ENCODE results near the gene EEF1G.

The EEF1G gene

DNA sequence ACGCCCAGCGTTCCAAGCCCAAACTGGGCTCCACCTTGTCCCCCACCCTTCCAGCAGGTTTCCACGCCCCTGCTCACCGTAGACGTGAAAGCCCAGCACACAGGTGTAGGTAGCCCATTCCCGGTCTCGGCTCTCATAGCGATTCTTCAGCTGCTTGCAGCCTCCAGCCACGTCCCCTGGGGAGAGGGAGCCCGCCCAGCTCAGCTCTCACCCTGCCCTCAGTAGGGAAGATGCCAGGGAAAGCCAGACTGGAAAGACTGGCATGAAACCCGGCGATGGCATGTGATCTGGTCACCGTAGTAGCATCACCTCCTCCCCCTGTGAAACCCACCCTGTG is 29.3 kb upstream of the EEF1G start:
- in situ Hi-C loops (cut with MboI; ENCODE audit: low sequenced_read_pairs, unreplicated experiment) = no loop called here
- TF ChIP-seq, protein P1, sequence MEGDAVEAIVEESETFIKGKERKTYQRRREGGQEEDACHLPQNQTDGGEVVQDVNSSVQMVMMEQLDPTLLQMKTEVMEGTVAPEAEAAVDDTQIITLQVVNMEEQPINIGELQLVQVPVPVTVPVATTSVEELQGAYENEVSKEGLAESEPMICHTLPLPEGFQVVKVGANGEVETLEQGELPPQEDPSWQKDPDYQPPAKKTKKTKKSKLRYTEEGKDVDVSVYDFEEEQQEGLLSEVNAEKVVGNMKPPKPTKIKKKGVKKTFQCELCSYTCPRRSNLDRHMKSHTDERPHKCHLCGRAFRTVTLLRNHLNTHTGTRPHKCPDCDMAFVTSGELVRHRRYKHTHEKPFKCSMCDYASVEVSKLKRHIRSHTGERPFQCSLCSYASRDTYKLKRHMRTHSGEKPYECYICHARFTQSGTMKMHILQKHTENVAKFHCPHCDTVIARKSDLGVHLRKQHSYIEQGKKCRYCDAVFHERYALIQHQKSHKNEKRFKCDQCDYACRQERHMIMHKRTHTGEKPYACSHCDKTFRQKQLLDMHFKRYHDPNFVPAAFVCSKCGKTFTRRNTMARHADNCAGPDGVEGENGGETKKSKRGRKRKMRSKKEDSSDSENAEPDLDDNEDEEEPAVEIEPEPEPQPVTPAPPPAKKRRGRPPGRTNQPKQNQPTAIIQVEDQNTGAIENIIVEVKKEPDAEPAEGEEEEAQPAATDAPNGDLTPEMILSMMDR (IDR thresholded peaks at IDR 0.05; ENCODE audit: borderline replicate concordance, control extremely low read depth, extremely low read depth, insufficient read depth, missing control alignments) = no peak
- DNase-seq (ENCODE audit: low spot score) = no peak

DNA sequence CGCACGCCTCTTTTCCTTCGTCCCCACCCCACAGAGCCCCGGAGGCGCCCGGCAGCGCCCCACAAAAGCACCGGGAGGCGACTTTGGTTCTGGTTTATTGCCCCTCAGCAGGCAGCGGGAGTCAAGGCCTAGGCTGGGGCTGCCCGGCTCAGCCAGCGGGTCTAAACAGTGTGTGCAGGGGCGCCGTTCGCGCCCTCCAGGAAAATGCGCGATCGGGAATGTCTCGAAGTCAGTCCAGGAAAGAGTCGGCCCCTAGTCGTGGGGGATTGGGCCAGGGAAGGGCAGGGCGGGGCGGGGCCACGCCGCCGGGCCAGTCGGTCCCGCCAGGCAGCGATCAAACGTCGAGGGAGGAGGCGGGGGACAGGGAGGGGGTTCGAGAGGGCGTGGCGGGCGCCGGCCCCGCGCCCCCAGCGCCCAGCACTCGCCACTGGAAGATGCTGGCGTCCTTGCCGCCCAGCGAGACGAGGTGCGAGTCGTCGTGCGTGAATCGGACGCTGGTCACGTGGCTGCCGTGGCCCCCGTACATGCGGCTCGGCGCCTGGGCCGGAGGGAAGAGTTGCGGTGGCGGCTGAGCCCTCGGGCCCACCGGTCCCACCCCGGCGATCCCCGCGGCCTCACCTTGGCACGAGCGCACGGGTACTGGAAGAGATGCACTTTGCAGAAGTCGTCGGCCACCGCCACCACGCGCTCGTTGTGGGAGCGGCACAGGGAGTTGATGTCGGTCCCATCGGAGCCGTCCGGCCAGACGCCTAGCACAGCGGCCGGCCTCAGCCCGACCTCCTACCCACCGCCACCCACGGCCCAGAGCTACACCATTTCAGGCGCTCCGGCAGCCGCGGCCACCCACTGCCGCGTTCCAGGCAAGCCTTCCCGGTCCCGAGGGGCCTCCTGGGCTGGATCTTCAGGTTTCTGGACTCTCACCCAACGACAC is 28.7 kb upstream of the EEF1G start:
- in situ Hi-C loops (cut with MboI; ENCODE audit: low sequenced_read_pairs, unreplicated experiment) = no loop called here
- peak; percentile 60 for DNase-seq (ENCODE audit: low spot score)
- TF ChIP-seq, protein P1 (IDR thresholded peaks at IDR 0.05; ENCODE audit: borderline replicate concordance, control extremely low read depth, extremely low read depth, insufficient read depth, missing control alignments) = no peak

DNA sequence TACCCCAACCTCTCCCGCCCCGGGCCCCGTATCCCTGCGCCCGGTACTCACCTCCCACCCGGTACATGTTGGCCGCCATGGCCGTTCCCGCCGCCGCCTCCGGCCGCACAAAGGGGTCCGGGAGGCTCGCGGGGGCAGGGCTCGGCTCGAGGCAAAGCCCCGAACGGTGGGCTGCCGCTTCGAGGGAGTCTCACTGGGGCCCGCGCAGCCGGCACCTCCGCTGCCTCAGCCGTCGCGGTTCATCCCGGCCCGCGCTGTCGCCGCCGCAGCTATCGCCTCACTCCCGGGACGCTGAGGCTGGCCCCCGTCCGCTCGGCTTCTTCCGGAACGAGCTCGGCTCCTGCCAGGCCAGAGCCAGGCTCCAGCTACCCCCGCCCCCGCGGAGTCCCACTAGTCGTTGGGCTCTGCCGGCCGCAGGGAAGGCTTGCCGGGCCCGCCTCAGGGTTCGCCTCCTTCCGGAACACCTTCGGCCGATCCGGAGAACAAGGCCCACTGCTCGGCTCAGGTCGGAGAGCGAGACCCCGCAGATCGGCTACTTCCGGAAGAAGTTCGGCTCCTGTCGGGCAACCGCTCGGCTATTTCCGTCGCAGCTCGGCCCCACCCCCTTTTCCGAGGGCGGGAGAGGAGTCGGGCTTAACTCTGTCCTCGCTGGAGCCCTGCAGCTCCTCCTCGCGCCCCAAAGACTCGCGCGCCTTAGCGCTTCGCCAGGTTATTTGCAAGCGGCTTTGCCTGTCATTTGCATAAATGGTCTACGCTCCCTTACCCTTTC is 27.9 kb upstream of the EEF1G start, which contains the start of gene MTA2:
Gene MTA2, minus strand, starts transcription at position 494 of the 769 bp plus-strand sequence. Its CDS starts 415 bp downstream, at position 79.
- in situ Hi-C loops (cut with MboI; ENCODE audit: low sequenced_read_pairs, unreplicated experiment) = no loop called here
- TF ChIP-seq, protein P1 (IDR thresholded peaks at IDR 0.05; ENCODE audit: borderline replicate concordance, control extremely low read depth, extremely low read depth, insufficient read depth, missing control alignments) = no peak
- peak; percentile 98 for DNase-seq (ENCODE audit: low spot score)

DNA sequence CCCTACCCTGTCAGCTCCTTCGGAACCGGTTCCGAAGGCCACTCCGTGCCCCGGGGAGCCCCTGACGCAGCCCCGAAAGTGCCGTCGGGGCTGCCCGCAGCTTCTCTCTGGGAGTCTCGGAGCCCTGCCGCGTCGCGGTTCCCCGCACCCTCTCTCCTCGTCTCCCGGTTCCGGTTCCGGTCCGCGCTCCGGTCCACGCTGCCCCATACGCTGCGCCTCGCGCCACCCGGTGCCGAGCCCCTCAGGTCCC is 27.4 kb upstream of the EEF1G start:
- TF ChIP-seq, protein P1 (IDR thresholded peaks at IDR 0.05; ENCODE audit: borderline replicate concordance, control extremely low read depth, extremely low read depth, insufficient read depth, missing control alignments) = no peak
- DNase-seq (ENCODE audit: low spot score) = no peak
- in situ Hi-C loops (cut with MboI; ENCODE audit: low sequenced_read_pairs, unreplicated experiment) = no loop called here

DNA sequence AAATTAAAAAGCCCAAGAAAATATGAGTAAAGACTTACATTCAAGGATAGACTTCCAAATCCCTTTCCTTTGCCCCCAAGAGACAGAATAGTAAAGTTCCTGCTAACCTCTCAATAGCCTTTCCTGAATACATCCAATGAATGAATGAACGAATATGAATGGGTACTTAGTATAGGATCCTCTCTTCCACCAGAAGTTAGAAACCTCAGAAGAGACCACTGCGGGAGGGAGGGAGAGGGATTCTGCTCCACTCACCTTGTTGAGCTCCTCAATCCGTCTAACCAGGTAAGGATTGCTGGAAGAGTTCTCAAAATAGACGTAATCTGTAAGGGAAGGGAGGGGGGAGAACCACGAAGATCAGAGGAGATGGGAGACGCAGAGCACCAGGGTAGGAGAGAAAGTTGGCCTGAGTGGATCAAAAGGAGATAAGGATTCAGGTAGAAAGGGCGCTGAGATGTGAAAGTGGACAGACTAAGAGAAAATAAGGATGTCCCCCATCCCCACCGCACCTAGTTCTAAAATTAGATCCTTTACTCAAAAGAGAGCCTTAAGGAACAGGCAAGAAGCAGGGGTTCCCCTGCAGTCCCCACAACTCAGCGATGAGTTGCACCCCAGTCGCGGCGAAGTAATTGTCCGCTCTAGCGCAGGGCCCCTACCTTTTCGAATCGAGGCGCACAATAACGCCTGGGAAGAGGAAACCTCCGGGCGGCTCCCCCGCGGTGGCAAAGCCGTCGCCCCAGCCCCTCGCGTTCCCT is 26.9 kb upstream of the EEF1G start:
- TF ChIP-seq, protein P1 (IDR thresholded peaks at IDR 0.05; ENCODE audit: borderline replicate concordance, control extremely low read depth, extremely low read depth, insufficient read depth, missing control alignments) = no peak
- no peak for DNase-seq (ENCODE audit: low spot score)
- in situ Hi-C loops (cut with MboI; ENCODE audit: low sequenced_read_pairs, unreplicated experiment) = no loop called here

DNA sequence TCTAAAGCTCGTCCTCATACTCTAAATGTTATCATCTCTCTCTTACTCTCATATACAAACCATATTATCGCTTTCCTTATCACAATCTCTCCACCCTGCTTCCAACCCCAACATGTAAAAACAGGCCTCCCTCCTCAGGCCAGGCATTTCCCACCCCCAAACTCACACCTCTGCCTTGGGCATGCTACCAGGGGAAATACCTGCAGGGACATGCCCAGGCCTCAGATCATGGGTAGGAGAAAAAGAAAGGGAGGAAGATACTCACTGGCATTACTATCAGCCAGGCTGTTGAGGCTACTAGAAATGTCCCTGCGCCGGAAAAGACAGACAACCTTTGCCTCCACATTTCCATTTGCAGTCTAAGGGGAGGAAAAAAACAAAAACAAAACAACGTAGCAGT is 26.2 kb upstream of the EEF1G start:
- DNase-seq (ENCODE audit: low spot score) = no peak
- in situ Hi-C loops (cut with MboI; ENCODE audit: low sequenced_read_pairs, unreplicated experiment) = no loop called here
- TF ChIP-seq, protein P1 (IDR thresholded peaks at IDR 0.05; ENCODE audit: borderline replicate concordance, control extremely low read depth, extremely low read depth, insufficient read depth, missing control alignments) = no peak

Measured in GM13976 (cell line).